ENCODE measurements around the gene PPP1CC. TPM values are rescaled to one million over a fixed set of nuclear protein-coding genes. Genes with fewer than 3 reads are reported as not detected.
A peak's percentile ranks its signal among the peaks of the same experiment; 100 is the strongest.
"Not testable (repeated sequence)": the region's sequence is repeated elsewhere in the genome, so short reads cannot be mapped to it uniquely, and the experiment has no call there.

PPP1CC gene
- total and polyA plus RNA-seq, 7 experiments from 2014 or later = 108 to 218 (median 138) TPM

GRCh38 chr12:110737016-110737415 is 5.7 kb downstream of the PPP1CC start:
- H3K27me3 ChIP-seq (ENCODE audit: control insufficient read depth in 2 of 2, insufficient read depth in 2 of 2, low read length in 2 of 2); H3K9me3 ChIP-seq (ENCODE audit: control insufficient read depth in 2 of 3, low read length in 3 of 3); H3K27me3 Mint-ChIP-seq; DNase-seq; CTCF ChIA-PET; intact Hi-C loops (cut with micrococcal nuclease); H3K27ac ChIP-seq (ENCODE audit: low read depth, low read length); H3K4me3 ChIP-seq (ENCODE audit: low read length); H3K9me3 Mint-ChIP-seq; ATAC-seq: not testable (repeated sequence)
- POLR2A ChIA-PET = interaction anchor here (1.1 kb wide), 1 partner anchor 10 kb away, joined by 3 read pairs; no protein-coding TSS in a partner anchor
- Histone ChIP-seq H3K36me3 (ENCODE audit: control insufficient read depth in 2 of 3, insufficient read depth in 3 of 3, low read length in 3 of 3) (peaks cover 0 to 26% (median 0%) of the 10 kb centered on the region in 3 experiments), H3K4me1 (ENCODE audit: control insufficient read depth in 2 of 2, insufficient read depth in 2 of 2, low read length in 2 of 2) (peaks cover 48 to 50% of the 10 kb centered on the region in 2 donors)
- peaks cover 58 to 92% (median 82%) of the 10 kb centered on the region in 7 donors for H3K4me1 Mint-ChIP-seq
- H3K36me3 Mint-ChIP-seq = peaks cover 4 to 31% (median 11%) of the 10 kb centered on the region in 5 donors
- H3K4me3 Mint-ChIP-seq = peak overlapping the region in 6 of 10 donors; percentile 3 to 48 (median 28)
- peak overlapping the region in 5 of 9 donors; percentile 13 to 75 (median 65) for H3K27ac Mint-ChIP-seq

- ChIA-PET POLR2A (no interaction called here), CTCF (interaction anchor here (0.6 to 0.7 kb wide), 2 partner anchors 45 to 65 kb away, joined by 3 to 5 read pairs; no protein-coding TSS in a partner anchor)
- Mint-ChIP-seq H3K27me3 (no peaks in the 10 kb centered on the region), H3K27ac (peak overlapping the region; percentile 14 to 86 (median 55)), H3K36me3 (peaks cover 0 to 36% (median 13%) of the 10 kb centered on the region in 5 donors), H3K9me3 (no peaks in the 10 kb centered on the region), H3K4me3 (peak overlapping the region in 9 of 10 donors; percentile 4 to 63 (median 41)), H3K4me1 (peaks cover 49 to 87% (median 83%) of the 10 kb centered on the region in 7 donors)
- no peak overlapping the region for H3K27ac ChIP-seq (ENCODE audit: low read depth, low read length)
- DNase-seq (no peak), ATAC-seq (no peak)
- no peaks in the 10 kb centered on the region for H3K9me3 ChIP-seq (ENCODE audit: control insufficient read depth in 2 of 3, low read length in 3 of 3)
- H3K4me3 ChIP-seq (ENCODE audit: low read length) = no peak overlapping the region
- intact Hi-C loops (cut with micrococcal nuclease) = no loop called here
- peaks cover 0 to 50% (median 18%) of the 10 kb centered on the region in 3 experiments for H3K36me3 ChIP-seq (ENCODE audit: control insufficient read depth in 2 of 3, insufficient read depth in 3 of 3, low read length in 3 of 3)
- no peaks in the 10 kb centered on the region for H3K27me3 ChIP-seq (ENCODE audit: control insufficient read depth in 2 of 2, insufficient read depth in 2 of 2, low read length in 2 of 2)
- peaks cover 40 to 43% of the 10 kb centered on the region in 2 donors for H3K4me1 ChIP-seq (ENCODE audit: control insufficient read depth in 2 of 2, insufficient read depth in 2 of 2, low read length in 2 of 2)
These were observed 8.8 kb downstream of the PPP1CC start for GRCh38 chr12:110733900-110734299.

- Histone ChIP-seq H3K4me1 (ENCODE audit: control insufficient read depth in 2 of 2, insufficient read depth in 2 of 2, low read length in 2 of 2) (peaks cover 33 to 40% of the 10 kb centered on the region in 2 donors), H3K27ac (ENCODE audit: low read depth, low read length) (peak overlapping the region; percentile 35)
- no peak for DNase-seq
These were observed 9.5 kb downstream of the PPP1CC start for GRCh38 chr12:110733089-110733715.

GRCh38 chr12:110732572-110732971 is 10.1 kb downstream of the PPP1CC start:
- POLR2A ChIA-PET = interaction anchor here (0.5 kb wide), 1 partner anchor 286 kb away, joined by 4 read pairs; no protein-coding TSS in a partner anchor
- Mint-ChIP-seq H3K9me3 (no peaks in the 10 kb centered on the region), H3K4me3 (peak overlapping the region in 2 of 10 donors; percentile 6 to 63), H3K27ac (peak overlapping the region in 8 of 9 donors; percentile 9 to 82 (median 53)), H3K27me3 (no peaks in the 10 kb centered on the region), H3K4me1 (peaks cover 37 to 83% (median 74%) of the 10 kb centered on the region in 7 donors), H3K36me3 (peaks cover 3 to 41% (median 22%) of the 10 kb centered on the region in 5 donors)
- H3K36me3 ChIP-seq (ENCODE audit: control insufficient read depth in 2 of 3, insufficient read depth in 3 of 3, low read length in 3 of 3) = peaks cover 3 to 60% (median 23%) of the 10 kb centered on the region in 3 experiments
- DNase-seq (no peak), ATAC-seq (no peak)
- H3K4me1 ChIP-seq (ENCODE audit: control insufficient read depth in 2 of 2, insufficient read depth in 2 of 2, low read length in 2 of 2) = peaks cover 27 to 33% of the 10 kb centered on the region in 2 donors
- H3K4me3 ChIP-seq (ENCODE audit: low read length) = no peak overlapping the region
- H3K27me3 ChIP-seq (ENCODE audit: control insufficient read depth in 2 of 2, insufficient read depth in 2 of 2, low read length in 2 of 2) = no peaks in the 10 kb centered on the region
- no peaks in the 10 kb centered on the region for H3K9me3 ChIP-seq (ENCODE audit: control insufficient read depth in 2 of 3, low read length in 3 of 3)
- CTCF ChIA-PET = no interaction called here
- H3K27ac ChIP-seq (ENCODE audit: low read depth, low read length) = no peak overlapping the region
- intact Hi-C loops (cut with micrococcal nuclease) = no loop called here

More at GRCh38 chr12:110733089-110733715, 9.5 kb downstream of the PPP1CC start:
- peaks cover 42 to 85% (median 81%) of the 10 kb centered on the region in 7 donors for H3K4me1 Mint-ChIP-seq
- no peaks in the 10 kb centered on the region for H3K9me3 Mint-ChIP-seq
- intact Hi-C loops (cut with micrococcal nuclease) = no loop called here
- peak overlapping the region in 5 of 9 donors; percentile 25 to 82 (median 72) for H3K27ac Mint-ChIP-seq
- H3K9me3 ChIP-seq (ENCODE audit: control insufficient read depth in 2 of 3, low read length in 3 of 3) = no peaks in the 10 kb centered on the region
- POLR2A ChIA-PET = interaction anchor here (0.7 kb wide), 1 partner anchor 9 kb away, joined by 3 read pairs; the partner anchor contains the start of gene PPP1CC
- ATAC-seq = no peak
- no peaks in the 10 kb centered on the region for H3K27me3 ChIP-seq (ENCODE audit: control insufficient read depth in 2 of 2, insufficient read depth in 2 of 2, low read length in 2 of 2)
- peak overlapping the region; percentile 5 for H3K4me3 ChIP-seq (ENCODE audit: low read length)
- peak overlapping the region in 5 of 10 donors; percentile 14 to 63 (median 46) for H3K4me3 Mint-ChIP-seq
- H3K36me3 Mint-ChIP-seq = peaks cover 0 to 38% (median 19%) of the 10 kb centered on the region in 5 donors
- H3K27me3 Mint-ChIP-seq = no peaks in the 10 kb centered on the region
- peaks cover 3 to 57% (median 23%) of the 10 kb centered on the region in 3 experiments for H3K36me3 ChIP-seq (ENCODE audit: control insufficient read depth in 2 of 3, insufficient read depth in 3 of 3, low read length in 3 of 3)
- CTCF ChIA-PET = interaction anchor here (0.6 to 0.7 kb wide), 2 partner anchors 45 to 65 kb away, joined by 3 to 5 read pairs; no protein-coding TSS in a partner anchor

GRCh38 chr12:110731479-110731878 is 11.2 kb downstream of the PPP1CC start:
- peaks cover 6 to 44% (median 27%) of the 10 kb centered on the region in 5 donors for H3K36me3 Mint-ChIP-seq
- peak overlapping the region in 4 of 9 donors; percentile 31 to 67 (median 56) for H3K27ac Mint-ChIP-seq
- POLR2A ChIA-PET = interaction anchor here (0.5 to 1.4 kb wide), 6 partner anchors 9 to 263 kb away, joined by 3 to 7 read pairs (median 3); partner anchors contain the start of genes FAM216A and GPN3
- H3K9me3 Mint-ChIP-seq = no peaks in the 10 kb centered on the region
- H3K4me3 ChIP-seq (ENCODE audit: low read length) = no peak overlapping the region
- ATAC-seq = no peak
- intact Hi-C loops (cut with micrococcal nuclease) = no loop called here
- CTCF ChIA-PET = interaction anchor here (1.1 kb wide), 1 partner anchor 8 kb away, joined by 3 read pairs; no protein-coding TSS in a partner anchor
- H3K4me3 Mint-ChIP-seq = peak overlapping the region in 1 of 10 donors; percentile 63
- peaks cover 7 to 67% (median 23%) of the 10 kb centered on the region in 3 experiments for H3K36me3 ChIP-seq (ENCODE audit: control insufficient read depth in 2 of 3, insufficient read depth in 3 of 3, low read length in 3 of 3)
- DNase-seq = no peak
- no peak overlapping the region for H3K27ac ChIP-seq (ENCODE audit: low read depth, low read length)
- peaks cover 24 to 25% of the 10 kb centered on the region in 2 donors for H3K4me1 ChIP-seq (ENCODE audit: control insufficient read depth in 2 of 2, insufficient read depth in 2 of 2, low read length in 2 of 2)
- no peaks in the 10 kb centered on the region for H3K27me3 ChIP-seq (ENCODE audit: control insufficient read depth in 2 of 2, insufficient read depth in 2 of 2, low read length in 2 of 2)
- H3K9me3 ChIP-seq (ENCODE audit: control insufficient read depth in 2 of 3, low read length in 3 of 3) = no peaks in the 10 kb centered on the region
- H3K27me3 Mint-ChIP-seq = no peaks in the 10 kb centered on the region
- peaks cover 34 to 80% (median 72%) of the 10 kb centered on the region in 7 donors for H3K4me1 Mint-ChIP-seq

- ATAC-seq = no peak
- peaks cover 33 to 65% (median 62%) of the 10 kb centered on the region in 7 donors for H3K4me1 Mint-ChIP-seq
- ChIA-PET CTCF (no interaction called here), POLR2A (no interaction called here)
- Histone ChIP-seq H3K36me3 (ENCODE audit: control insufficient read depth in 2 of 3, insufficient read depth in 3 of 3, low read length in 3 of 3) (peaks cover 7 to 73% (median 28%) of the 10 kb centered on the region in 3 experiments), H3K4me1 (ENCODE audit: control insufficient read depth in 2 of 2, insufficient read depth in 2 of 2, low read length in 2 of 2) (peaks cover 16 to 19% of the 10 kb centered on the region in 2 donors), H3K27ac (ENCODE audit: low read depth, low read length) (no peak overlapping the region), H3K4me3 (ENCODE audit: low read length) (no peak overlapping the region), H3K9me3 (ENCODE audit: control insufficient read depth in 2 of 3, low read length in 3 of 3) (no peaks in the 10 kb centered on the region), H3K27me3 (ENCODE audit: control insufficient read depth in 2 of 2, insufficient read depth in 2 of 2, low read length in 2 of 2) (no peaks in the 10 kb centered on the region)
- peaks cover 10 to 45% (median 43%) of the 10 kb centered on the region in 5 donors for H3K36me3 Mint-ChIP-seq
- H3K9me3 Mint-ChIP-seq = no peaks in the 10 kb centered on the region
- no peaks in the 10 kb centered on the region for H3K27me3 Mint-ChIP-seq
- intact Hi-C loops (cut with micrococcal nuclease) = no loop called here
- peak overlapping the region in 8 of 9 donors; percentile 5 to 65 (median 30) for H3K27ac Mint-ChIP-seq
- DNase-seq = no peak
- no peak overlapping the region for H3K4me3 Mint-ChIP-seq
These were observed 14.1 kb downstream of the PPP1CC start for GRCh38 chr12:110728628-110729027.

All from naive thymus-derived CD4-positive, alpha-beta T cell (primary cell).